Measurements from ENCODE around the gene TMC1.

TMC1 gene

GRCh38 chr9:72583370-72583769 is 62.0 kb downstream of the TMC1 start:
- Histone ChIP-seq H2AK5ac (ENCODE audit: low read length) (no peak overlapping the region), H3K23ac (ENCODE audit: low read length) (no peak overlapping the region), H3K4me2 (ENCODE audit: low read length) (no peak overlapping the region), H3K27ac (ENCODE audit: low read depth, low read length) (no peak overlapping the region), H3K9me3 (ENCODE audit: insufficient read depth, low read depth, low read length) (no peaks in the 10 kb centered on the region), H4K91ac (ENCODE audit: low read depth, low read length) (no peak overlapping the region), H3K4me3 (ENCODE audit: low read depth, low read length) (no peak overlapping the region), H4K8ac (ENCODE audit: low read depth, low read length) (no peak overlapping the region), H3K36me3 (ENCODE audit: control insufficient read depth in 1 of 2, insufficient read depth in 2 of 2, low read length in 2 of 2) (no peaks in the 10 kb centered on the region), H3K14ac (ENCODE audit: low read length) (no peak overlapping the region), H3K79me2 (ENCODE audit: control insufficient read depth, insufficient read depth, low read length, poor library complexity) (no peaks in the 10 kb centered on the region), H4K12ac (ENCODE audit: low read depth, low read length) (no peak overlapping the region), H2BK120ac (ENCODE audit: insufficient read depth, low read length, poor library complexity) (no peak overlapping the region), H2BK5ac (ENCODE audit: low read depth, low read length, poor library complexity) (no peak overlapping the region), H3K79me1 (ENCODE audit: low read length) (no peaks in the 10 kb centered on the region), H2BK12ac (ENCODE audit: low read length) (no peak overlapping the region), H3K4me1 (ENCODE audit: control insufficient read depth in 1 of 2, insufficient read depth in 2 of 2, low read length in 2 of 2) (peaks cover 0 to 2% of the 10 kb centered on the region in 2 experiments), H3K9ac (ENCODE audit: low read length) (no peak overlapping the region), H3K4ac (ENCODE audit: low read depth, low read length) (no peak overlapping the region), H3K27me3 (ENCODE audit: insufficient read depth, low read length) (no peaks in the 10 kb centered on the region), H2AFZ (ENCODE audit: insufficient read depth, low read length, poor library complexity) (no peak overlapping the region), H3K18ac (ENCODE audit: low read length) (no peak overlapping the region)
- no peak for DNase-seq

DNA sequence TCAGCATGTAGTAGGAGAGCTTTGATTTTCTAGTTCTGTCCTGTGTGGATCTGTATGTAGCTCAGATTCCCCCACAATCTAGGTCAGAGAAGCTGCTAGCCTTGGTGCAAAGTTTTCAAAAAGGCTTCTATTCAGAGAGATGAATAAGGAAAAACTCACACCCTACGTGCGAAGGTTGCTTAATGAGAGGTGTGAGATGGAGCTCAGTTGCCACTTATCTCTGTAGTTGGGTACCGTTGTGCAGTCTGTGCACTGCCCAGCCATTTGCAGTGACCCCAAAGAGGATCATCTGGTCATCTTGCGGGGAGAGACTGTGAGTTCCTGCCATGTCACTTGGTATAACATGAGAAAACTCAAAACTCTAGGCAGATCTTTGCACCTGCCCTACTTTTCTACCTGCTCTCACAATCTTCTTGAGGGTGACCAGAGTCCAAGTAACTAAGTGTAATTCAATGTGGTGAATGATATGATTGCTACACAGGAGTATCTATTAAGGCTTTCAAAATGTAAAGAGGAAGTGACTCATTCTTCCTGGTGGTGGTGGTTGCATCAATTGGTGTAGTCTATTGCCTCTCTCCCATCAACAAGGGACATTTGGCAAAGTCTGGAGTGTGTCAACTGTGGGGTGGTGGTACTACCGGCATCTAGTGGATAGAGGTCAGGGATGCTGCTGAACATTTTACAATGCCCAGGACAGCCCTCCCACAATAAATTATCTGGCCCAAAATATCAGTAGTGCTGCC is 65.2 kb downstream of the TMC1 start:
- H3K4ac ChIP-seq (ENCODE audit: low read depth, low read length) = no peak overlapping the region

DNA sequence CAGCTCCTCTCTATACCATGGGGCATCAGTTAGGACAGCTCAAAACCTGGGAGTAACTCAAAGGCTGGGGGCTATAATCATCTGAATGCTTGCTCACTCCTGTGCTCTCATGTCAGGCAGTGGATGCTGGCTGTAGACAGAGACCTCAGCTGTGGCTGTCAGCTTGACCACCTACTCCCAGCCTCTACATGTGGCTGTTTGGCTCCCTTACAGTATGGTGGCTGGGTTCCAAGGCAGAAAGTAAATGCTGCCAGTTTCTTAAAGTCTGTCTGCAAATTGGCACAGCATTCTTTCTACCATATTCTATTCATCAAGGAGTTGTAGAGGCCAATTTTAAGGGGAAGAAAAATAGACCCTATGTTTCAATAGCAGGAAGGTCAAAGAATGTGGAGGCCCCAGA is 66.9 kb downstream of the TMC1 start:
- no peaks in the 10 kb centered on the region for H3K27me3 ChIP-seq (ENCODE audit: insufficient read depth, low read length)
- H2BK120ac ChIP-seq (ENCODE audit: insufficient read depth, low read length, poor library complexity) = no peak overlapping the region
- H3K18ac ChIP-seq (ENCODE audit: low read length) = no peak overlapping the region
- DNase-seq = no peak
- no peak overlapping the region for H3K14ac ChIP-seq (ENCODE audit: low read length)
- no peak overlapping the region for H4K91ac ChIP-seq (ENCODE audit: low read depth, low read length)
- H2BK5ac ChIP-seq (ENCODE audit: low read depth, low read length, poor library complexity) = no peak overlapping the region
- H3K4me3 ChIP-seq (ENCODE audit: low read depth, low read length) = no peak overlapping the region
- no peak overlapping the region for H2AFZ ChIP-seq (ENCODE audit: insufficient read depth, low read length, poor library complexity)
- H3K9ac ChIP-seq (ENCODE audit: low read length) = no peak overlapping the region
- H4K12ac ChIP-seq (ENCODE audit: low read depth, low read length) = no peak overlapping the region
- no peaks in the 10 kb centered on the region for H3K9me3 ChIP-seq (ENCODE audit: insufficient read depth, low read depth, low read length)
- H2AK5ac ChIP-seq (ENCODE audit: low read length) = no peak overlapping the region
- no peaks in the 10 kb centered on the region for H3K79me2 ChIP-seq (ENCODE audit: control insufficient read depth, insufficient read depth, low read length, poor library complexity)
- H2BK12ac ChIP-seq (ENCODE audit: low read length) = peak overlapping the region; percentile 2
- H4K8ac ChIP-seq (ENCODE audit: low read depth, low read length) = no peak overlapping the region
- H3K23ac ChIP-seq (ENCODE audit: low read length) = no peak overlapping the region
- no peak overlapping the region for H3K27ac ChIP-seq (ENCODE audit: low read depth, low read length)
- no peak overlapping the region for H3K4ac ChIP-seq (ENCODE audit: low read depth, low read length)
- peaks cover 0 to 2% of the 10 kb centered on the region in 2 experiments for H3K4me1 ChIP-seq (ENCODE audit: control insufficient read depth in 1 of 2, insufficient read depth in 2 of 2, low read length in 2 of 2)
- no peaks in the 10 kb centered on the region for H3K79me1 ChIP-seq (ENCODE audit: low read length)
- no peaks in the 10 kb centered on the region for H3K36me3 ChIP-seq (ENCODE audit: control insufficient read depth in 1 of 2, insufficient read depth in 2 of 2, low read length in 2 of 2)
- H3K4me2 ChIP-seq (ENCODE audit: low read length) = no peak overlapping the region

More for the DNA sequence above, 65.2 kb downstream of the TMC1 start:
- no peak overlapping the region for H3K23ac ChIP-seq (ENCODE audit: low read length)
- no peak overlapping the region for H3K4me3 ChIP-seq (ENCODE audit: low read depth, low read length)
- DNase-seq = peak in 1 of 2 donors; percentile 48
- H3K18ac ChIP-seq (ENCODE audit: low read length) = no peak overlapping the region
- WGBS (ENCODE audit: extremely low coverage, insufficient coverage, insufficient read length) = no CpG with 5 or more reads among the region's 5 CpGs
- no peak overlapping the region for H2AK5ac ChIP-seq (ENCODE audit: low read length)
- H3K4me2 ChIP-seq (ENCODE audit: low read length) = no peak overlapping the region
- no peaks in the 10 kb centered on the region for H3K9me3 ChIP-seq (ENCODE audit: insufficient read depth, low read depth, low read length)
- no peak overlapping the region for H3K14ac ChIP-seq (ENCODE audit: low read length)
- H3K4me1 ChIP-seq (ENCODE audit: control insufficient read depth in 1 of 2, insufficient read depth in 2 of 2, low read length in 2 of 2) = peaks cover 0 to 2% of the 10 kb centered on the region in 2 experiments
- H3K79me1 ChIP-seq (ENCODE audit: low read length) = no peaks in the 10 kb centered on the region
- H3K27ac ChIP-seq (ENCODE audit: low read depth, low read length) = no peak overlapping the region
- no peaks in the 10 kb centered on the region for H3K79me2 ChIP-seq (ENCODE audit: control insufficient read depth, insufficient read depth, low read length, poor library complexity)
- H2BK12ac ChIP-seq (ENCODE audit: low read length) = no peak overlapping the region
- H4K91ac ChIP-seq (ENCODE audit: low read depth, low read length) = no peak overlapping the region
- no peak overlapping the region for H3K9ac ChIP-seq (ENCODE audit: low read length)
- H2AFZ ChIP-seq (ENCODE audit: insufficient read depth, low read length, poor library complexity) = no peak overlapping the region
- no peaks in the 10 kb centered on the region for H3K36me3 ChIP-seq (ENCODE audit: control insufficient read depth in 1 of 2, insufficient read depth in 2 of 2, low read length in 2 of 2)
- no peak overlapping the region for H2BK5ac ChIP-seq (ENCODE audit: low read depth, low read length, poor library complexity)
- H4K8ac ChIP-seq (ENCODE audit: low read depth, low read length) = no peak overlapping the region
- H2BK120ac ChIP-seq (ENCODE audit: insufficient read depth, low read length, poor library complexity) = no peak overlapping the region
- H4K12ac ChIP-seq (ENCODE audit: low read depth, low read length) = no peak overlapping the region
- H3K27me3 ChIP-seq (ENCODE audit: insufficient read depth, low read length) = no peaks in the 10 kb centered on the region

GRCh38 chr9:72589667-72590521 is 68.5 kb downstream of the TMC1 start:
- Histone ChIP-seq H3K4ac (ENCODE audit: low read depth, low read length) (no peak overlapping the region), H3K4me3 (ENCODE audit: low read depth, low read length) (no peak overlapping the region), H2AK5ac (ENCODE audit: low read length) (no peak overlapping the region), H3K36me3 (ENCODE audit: control insufficient read depth in 1 of 2, insufficient read depth in 2 of 2, low read length in 2 of 2) (no peaks in the 10 kb centered on the region), H3K9me3 (ENCODE audit: insufficient read depth, low read depth, low read length) (no peaks in the 10 kb centered on the region), H3K4me2 (ENCODE audit: low read length) (no peak overlapping the region), H4K12ac (ENCODE audit: low read depth, low read length) (no peak overlapping the region), H2BK5ac (ENCODE audit: low read depth, low read length, poor library complexity) (no peak overlapping the region), H3K4me1 (ENCODE audit: control insufficient read depth in 1 of 2, insufficient read depth in 2 of 2, low read length in 2 of 2) (peaks cover 2% of the 10 kb centered on the region in 2 experiments), H3K79me2 (ENCODE audit: control insufficient read depth, insufficient read depth, low read length, poor library complexity) (no peaks in the 10 kb centered on the region), H3K27ac (ENCODE audit: low read depth, low read length) (no peak overlapping the region), H2BK120ac (ENCODE audit: insufficient read depth, low read length, poor library complexity) (no peak overlapping the region), H3K18ac (ENCODE audit: low read length) (no peak overlapping the region), H3K27me3 (ENCODE audit: insufficient read depth, low read length) (no peaks in the 10 kb centered on the region), H3K23ac (ENCODE audit: low read length) (no peak overlapping the region), H3K79me1 (ENCODE audit: low read length) (no peaks in the 10 kb centered on the region), H4K91ac (ENCODE audit: low read depth, low read length) (no peak overlapping the region), H2BK12ac (ENCODE audit: low read length) (no peak overlapping the region), H2AFZ (ENCODE audit: insufficient read depth, low read length, poor library complexity) (no peak overlapping the region), H4K8ac (ENCODE audit: low read depth, low read length) (no peak overlapping the region), H3K14ac (ENCODE audit: low read length) (no peak overlapping the region), H3K9ac (ENCODE audit: low read length) (no peak overlapping the region)
- no CpG with 5 or more reads among the region's 2 CpGs for WGBS (ENCODE audit: extremely low coverage, insufficient coverage, insufficient read length)
- peak; percentile 14 to 54 for DNase-seq

Measured in trophoblast cell (in vitro differentiated cells and primary cell).